SU-DHL-6 (cell line): ENCODE results near the gene CSNK1G2.

Source experiments
- H2AFZ ChIP-seq: fragments of 200-600 bp; sonication (generic); 2 replicates; pipeline ENCODE4 v1.6.1; 2014; ENCODE audit warnings: low read depth, mild to moderate bottlenecking, moderate library complexity, mixed read lengths, antibody characterized with exemption, low read length; ENCODE audit not compliant: severe bottlenecking
- H3F3A ChIP-seq: fragments of 200-600 bp; shearing (Covaris generic); 2 replicates; pipeline ENCODE4 v1.6.0; 2016; ENCODE audit warnings: antibody characterized with exemption, mild to moderate bottlenecking; ENCODE audit not compliant: insufficient read depth
- H3K27ac ChIP-seq: fragments of 200-600 bp; sonication (generic); 2 replicates; pipeline ENCODE4 v1.5.1; 2016; ENCODE audit warnings: low read depth, mild to moderate bottlenecking, low read length, moderate library complexity, mixed read lengths
- H3K27me3 ChIP-seq: fragments of 200-600 bp; sonication (generic), shearing (Covaris generic); 2 replicates; pipeline ENCODE4 v1.6.0; 2014; ENCODE audit warnings: mild to moderate bottlenecking, low read length
- H3K36me3 ChIP-seq: fragments of 200-600 bp; sonication (generic); 2 replicates; pipeline ENCODE4 v1.6.1; 2014; ENCODE audit warnings: mild to moderate bottlenecking, low read length, mixed read lengths
- H3K4me2 ChIP-seq: fragments of 300-600, 200-600 bp; shearing (Covaris generic), sonication (generic); 2 replicates; pipeline ENCODE4 v1.6.0; 2014; ENCODE audit warnings: low read length, low read depth, mild to moderate bottlenecking; ENCODE audit not compliant: poor library complexity, severe bottlenecking
- H3K4me3 ChIP-seq: fragments of 200-600 bp; sonication (generic); 2 replicates; pipeline ENCODE4 v1.5.1; 2014; ENCODE audit warnings: antibody characterized with exemption, low read length, mild to moderate bottlenecking, mixed read lengths; ENCODE audit not compliant: insufficient read depth, poor library complexity, severe bottlenecking
- H3K79me2 ChIP-seq: fragments of 200-600 bp; sonication (generic); 2 replicates; pipeline ENCODE4 v1.6.1; 2014; ENCODE audit warnings: mild to moderate bottlenecking, low read length, moderate library complexity; ENCODE audit not compliant: insufficient read depth
- H3K9ac ChIP-seq: fragments of 200-600 bp; sonication (generic); 2 replicates; pipeline ENCODE4 v1.7.0; 2014; ENCODE audit warnings: mild to moderate bottlenecking, low read length
- H3K9me2 ChIP-seq: fragments of 200-600 bp; sonication (generic); replicated peaks from 2 replicates; pipeline ENCODE4 v1.6.1; 2014; ENCODE audit warnings: low read length; ENCODE audit not compliant: insufficient read depth
- H3K9me3 ChIP-seq: fragments of 200-600 bp; sonication (generic); 2 replicates; pipeline ENCODE4 v1.6.1; 2014; ENCODE audit warnings: low read length, mixed read lengths; ENCODE audit not compliant: insufficient read depth
- H4K20me1 ChIP-seq: fragments of 200-600 bp; sonication (generic); 2 replicates; pipeline ENCODE4 v1.6.1; 2014; ENCODE audit warnings: low read depth, mild to moderate bottlenecking, antibody characterized with exemption, low read length, moderate library complexity, mixed read lengths
- CTCF ChIP-seq: fragments of 200-600 bp; sonication (generic); IDR thresholded peaks from one replicate; pipeline ENCODE4 v1.5.1; 2017; ENCODE audit warnings: antibody characterized with exemption, mild to moderate bottlenecking, low read length, moderate library complexity; ENCODE audit not compliant: insufficient read depth, poor library complexity, severe bottlenecking
- EZH2phosphoT487 ChIP-seq: fragments of 200-600 bp; sonication (generic), shearing (Covaris generic); conservative IDR thresholded peaks from 2 replicates; pipeline ENCODE4 v1.6.1; 2018; ENCODE audit warnings: mild to moderate bottlenecking, antibody characterized with exemption, low read length, moderate library complexity, mixed read lengths

Gene CSNK1G2

GRCh38 chr19:2018752-2019151 lies 77.8 kb downstream of the CSNK1G2 start:
- Histone ChIP-seq H3K9me3 (no peaks in the 10 kb centered on the region), H3K36me3 (no peaks in the 10 kb centered on the region), H3K9ac (no peak overlapping the region), H3K27ac (no peak overlapping the region), H3K4me2 (no peak overlapping the region), H3F3A (peaks cover 12% of the 10 kb centered on the region; the same call in 1 of the 2 replicates), H4K20me1 (no peaks in the 10 kb centered on the region), H3K79me2 (0 out of 2 replicates have a peak, but pooled peaks cover 5% of the 10 kb centered on the region), H3K9me2 (no peaks in the 10 kb centered on the region), H2AFZ (no peak overlapping the region), H3K27me3 (no peaks in the 10 kb centered on the region), H3K4me3 (no peak overlapping the region)
- TF ChIP-seq CTCF, result no peak
- no peak for TF ChIP-seq EZH2phosphoT487

- Histone ChIP-seq H3K4me3 (no peak overlapping the region), H4K20me1 (no peaks in the 10 kb centered on the region), H3F3A (peaks cover 7% of the 10 kb centered on the region; the same call in 1 of the 2 replicates), H3K9ac (no peak overlapping the region), H3K36me3 (no peaks in the 10 kb centered on the region), H2AFZ (no peak overlapping the region), H3K79me2 (no peaks in the 10 kb centered on the region), H3K9me2 (no peaks in the 10 kb centered on the region), H3K9me3 (no peaks in the 10 kb centered on the region), H3K27me3 (no peaks in the 10 kb centered on the region), H3K4me2 (no peak overlapping the region), H3K27ac (no peak overlapping the region)
- TF ChIP-seq EZH2phosphoT487 (no peak), CTCF (no peak)
Observed at GRCh38 chr19:2021453-2022140, 80.6 kb downstream of the CSNK1G2 start.

- Histone ChIP-seq H3K9me2 (no peaks in the 10 kb centered on the region), H3F3A (0 out of 2 replicates have a peak, but pooled peaks cover 2% of the 10 kb centered on the region), H3K9ac (no peak overlapping the region), H3K4me2 (no peak overlapping the region), H3K36me3 (no peaks in the 10 kb centered on the region), H2AFZ (no peak overlapping the region), H3K79me2 (no peaks in the 10 kb centered on the region), H3K27ac (no peak overlapping the region), H3K27me3 (no peaks in the 10 kb centered on the region), H3K9me3 (no peaks in the 10 kb centered on the region), H4K20me1 (no peaks in the 10 kb centered on the region), H3K4me3 (no peak overlapping the region)
- TF ChIP-seq CTCF, result no peak
- TF ChIP-seq EZH2phosphoT487, result no peak
Observed at GRCh38 chr19:2022289-2022688, 81.3 kb downstream of the CSNK1G2 start.
